HUES64 (cell line): ENCODE results near the gene FAM181B.
A peak's percentile ranks its signal among the peaks of the same experiment; 100 is the strongest.
"Not testable (repeated sequence)": the region's sequence is repeated elsewhere in the genome, so short reads cannot be mapped to it uniquely, and the experiment has no call there.

Experiments
- H3K27ac ChIP-seq: 2 replicates; pipeline ENCODE4 v1.7.0; 2013; ENCODE audit warnings: low read depth, low read length, inconsistent platforms
- H3K27me3 ChIP-seq: 2 replicates; pipeline ENCODE4 v1.6.1; 2013; ENCODE audit warnings: mild to moderate bottlenecking, low read length; ENCODE audit not compliant: insufficient read depth
- H3K36me3 ChIP-seq: 2 replicates; pipeline ENCODE4 v1.6.1; 2013; ENCODE audit warnings: mild to moderate bottlenecking, low read length; ENCODE audit not compliant: insufficient read depth
- H3K4me1 ChIP-seq: 2 replicates; pipeline ENCODE4 v1.6.1; 2013; ENCODE audit warnings: mild to moderate bottlenecking, low read length, moderate library complexity; ENCODE audit not compliant: insufficient read depth
- H3K4me3 ChIP-seq: 2 replicates; pipeline ENCODE4 v1.5.1; 2013; ENCODE audit warnings: mild to moderate bottlenecking, low read length, moderate library complexity
- H3K9ac ChIP-seq: 2 replicates; pipeline ENCODE4 v1.6.1; 2013; ENCODE audit warnings: mild to moderate bottlenecking, low read depth, low read length
- H3K9me3 ChIP-seq: 2 replicates; pipeline ENCODE4 v1.6.1; 2013; ENCODE audit warnings: low read depth, low read length; ENCODE audit not compliant: insufficient read depth
- WGBS: fragments of 150-250, 120-280 bp; methylation state at CpG from one replicate; pipeline ENCODE4 v1.1.7; 2013; ENCODE audit warnings: missing lambda C conversion rate; 5-methylcytosine and 5-hydroxymethylcytosine counted together

Gene FAM181B

DNA sequence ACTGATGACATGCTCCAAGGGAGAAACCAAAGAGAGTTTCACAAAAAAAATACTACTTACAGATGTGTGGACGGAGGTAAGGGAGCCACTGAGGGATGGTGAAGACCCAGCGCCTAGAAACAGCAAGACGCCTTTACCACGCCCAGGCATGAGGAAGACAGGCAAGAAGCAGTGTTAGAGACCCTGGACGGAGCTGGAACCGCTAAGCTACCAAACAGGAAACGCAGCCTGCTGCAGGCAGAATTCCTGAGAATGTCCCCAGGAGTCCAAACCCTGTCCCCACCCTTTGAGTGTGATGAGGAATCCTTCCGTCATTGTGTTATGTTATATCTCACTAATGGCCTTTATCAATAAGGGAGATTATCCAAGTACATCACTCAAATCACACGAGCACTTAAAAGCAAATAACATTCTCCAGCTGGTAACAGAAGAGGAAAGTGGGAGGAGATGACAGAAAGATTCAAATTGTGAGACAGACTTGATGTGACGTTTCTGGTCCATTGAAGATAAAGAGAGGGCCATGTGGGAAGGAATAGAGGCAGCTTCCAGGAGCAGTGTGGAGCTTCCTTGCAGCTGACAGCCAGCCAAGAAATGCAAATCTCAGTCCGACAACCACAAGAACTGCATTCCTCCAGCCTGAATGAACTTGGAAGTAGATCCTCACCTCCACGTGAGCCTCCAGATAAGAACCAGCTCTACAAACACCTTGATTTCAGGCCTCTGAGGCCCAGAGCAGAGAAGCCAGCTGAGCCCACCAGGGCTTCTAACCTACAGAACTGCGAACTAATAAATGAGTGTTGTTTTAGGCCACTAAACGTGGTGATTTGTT lies 19.1 kb downstream of the FAM181B start:
- Histone ChIP-seq H3K4me1 (peaks cover 3% of the 10 kb centered on the region; the same call in 1 of the 2 replicates), H3K27me3 (0 out of 2 replicates have a peak, but pooled peaks cover 3% of the 10 kb centered on the region), H3K36me3 (no peaks in the 10 kb centered on the region), H3K9ac (no peak overlapping the region), H3K9me3 (no peaks in the 10 kb centered on the region), H3K27ac (no peak overlapping the region), H3K4me3 (no peak overlapping the region)
- 78% methylated on average over 12 of the region's 14 CpGs for WGBS

DNA sequence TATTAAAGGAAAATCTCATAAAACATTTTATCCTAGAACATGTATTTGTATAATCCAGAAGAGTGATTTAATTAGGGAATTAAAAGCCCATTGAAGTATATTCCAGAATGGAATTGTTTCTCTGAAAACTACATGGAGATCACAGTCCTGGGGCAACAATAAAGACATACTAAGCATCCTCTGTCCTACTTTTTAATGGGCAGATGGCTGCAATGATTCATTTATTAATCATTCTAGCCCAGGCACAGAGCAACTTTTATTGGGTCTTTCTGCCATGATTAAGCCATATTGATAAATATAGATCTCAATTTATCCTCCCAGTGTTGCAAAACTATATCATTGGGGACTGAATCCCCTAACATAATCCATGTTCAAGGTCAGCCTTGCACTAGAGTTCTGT lies 22.0 kb downstream of the FAM181B start:
- Histone ChIP-seq H3K27me3 (0 out of 2 replicates have a peak, but pooled peaks cover 3% of the 10 kb centered on the region), H3K27ac (no peak overlapping the region), H3K4me3 (no peak overlapping the region), H3K4me1 (no peaks in the 10 kb centered on the region), H3K9ac (no peak overlapping the region), H3K36me3 (no peaks in the 10 kb centered on the region), H3K9me3 (no peaks in the 10 kb centered on the region)

- 88% methylated on average over 5 of the region's 5 CpGs for WGBS
- Histone ChIP-seq H3K36me3 (no peaks in the 10 kb centered on the region), H3K4me1 (no peaks in the 10 kb centered on the region), H3K9me3 (no peaks in the 10 kb centered on the region), H3K27ac (no peak overlapping the region), H3K4me3 (no peak overlapping the region), H3K27me3 (no peaks in the 10 kb centered on the region), H3K9ac (no peak overlapping the region)
These were observed 29.9 kb downstream of the FAM181B start for GRCh38 chr11:82703796-82704195.

GRCh38 chr11:82703226-82703625 lies 30.4 kb downstream of the FAM181B start:
- Histone ChIP-seq H3K4me1 (no peaks in the 10 kb centered on the region), H3K27me3 (no peaks in the 10 kb centered on the region), H3K9ac (no peak overlapping the region), H3K4me3 (no peak overlapping the region), H3K36me3 (no peaks in the 10 kb centered on the region), H3K9me3 (no peaks in the 10 kb centered on the region), H3K27ac (no peak overlapping the region)
- 87% methylated on average over 2 of the region's 2 CpGs for WGBS

DNA sequence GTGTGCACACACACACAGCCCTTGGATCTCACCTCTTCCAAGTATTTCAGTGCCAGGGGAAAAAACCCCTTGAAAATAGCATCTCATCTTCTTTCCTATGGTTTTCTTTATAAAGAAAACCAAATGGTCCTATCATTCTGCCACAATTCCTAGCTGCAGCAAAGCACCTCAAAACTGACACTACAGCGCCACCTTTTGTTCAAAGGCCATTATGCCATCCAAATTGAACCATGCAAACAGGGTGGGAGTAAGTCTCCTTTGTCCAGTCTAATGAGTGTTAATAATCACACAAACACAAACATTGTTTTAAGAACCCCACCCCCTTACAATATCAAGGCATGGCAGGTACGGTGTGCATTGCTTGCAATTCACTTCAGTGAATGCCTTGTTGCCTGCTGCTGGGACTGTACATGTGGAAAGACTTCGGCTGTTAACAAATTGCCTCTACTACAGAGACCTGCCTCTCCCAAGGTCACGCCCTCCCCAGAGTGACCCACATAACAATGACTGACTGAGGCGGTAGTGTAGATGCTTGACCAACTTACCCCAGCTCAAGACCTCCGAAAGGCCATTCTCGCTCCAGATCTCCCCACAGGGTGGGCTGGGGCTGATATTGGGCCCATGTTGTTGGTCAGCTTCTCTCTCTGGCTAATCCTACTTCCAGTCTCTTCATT lies 31.7 kb downstream of the FAM181B start:
- Histone ChIP-seq H3K27ac (no peak overlapping the region), H3K9ac (no peak overlapping the region), H3K4me1 (no peaks in the 10 kb centered on the region), H3K4me3 (no peak overlapping the region), H3K36me3 (no peaks in the 10 kb centered on the region), H3K9me3 (no peaks in the 10 kb centered on the region), H3K27me3 (no peaks in the 10 kb centered on the region)
- 57% methylated on average over 7 of the region's 7 CpGs for WGBS

DNA sequence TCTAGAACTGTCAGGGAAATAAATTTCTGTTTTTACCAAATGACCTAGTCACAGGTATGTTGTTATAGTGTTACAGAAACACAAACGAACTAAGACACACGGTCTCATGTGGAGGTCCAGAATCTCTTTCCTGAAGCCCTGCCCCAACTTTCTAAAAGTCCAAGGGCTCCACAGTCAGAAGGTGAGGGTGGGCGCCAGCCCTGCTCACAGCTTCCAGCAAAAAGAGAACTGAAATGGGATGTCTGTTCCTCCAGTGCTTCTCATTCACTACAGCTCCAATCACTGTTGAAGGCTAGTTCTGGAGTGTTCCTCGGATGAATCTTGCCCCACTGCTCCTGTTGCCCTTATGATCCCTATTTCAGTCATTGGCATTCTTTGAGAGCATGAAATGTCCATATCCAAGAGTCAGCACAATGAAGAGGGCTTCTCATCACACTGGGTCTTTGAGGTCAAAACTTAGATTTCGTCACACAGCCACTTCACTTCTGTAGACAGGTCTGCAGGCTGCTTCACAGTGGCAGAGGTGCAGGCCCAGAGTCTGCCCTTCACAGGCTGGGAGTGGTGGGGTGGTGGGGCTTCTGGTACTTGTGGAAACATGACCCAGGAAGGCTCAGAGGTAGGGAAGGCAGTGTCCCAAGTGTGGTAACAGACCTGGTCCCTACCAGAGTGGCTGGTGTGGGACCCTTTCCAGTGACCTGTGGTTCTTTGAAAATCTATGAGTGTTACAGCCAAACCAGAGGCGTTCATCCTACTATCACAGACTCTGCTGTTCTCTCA lies 34.9 kb downstream of the FAM181B start:
- Histone ChIP-seq H3K36me3 (no peaks in the 10 kb centered on the region), H3K27ac (no peak overlapping the region), H3K4me1 (no peaks in the 10 kb centered on the region), H3K27me3 (no peaks in the 10 kb centered on the region), H3K9ac (no peak overlapping the region), H3K4me3 (no peak overlapping the region), H3K9me3 (no peaks in the 10 kb centered on the region)
- 87% methylated on average over 5 of the region's 6 CpGs for WGBS

- Histone ChIP-seq H3K27ac (no peak overlapping the region), H3K27me3 (no peaks in the 10 kb centered on the region), H3K36me3 (no peaks in the 10 kb centered on the region), H3K4me1 (no peaks in the 10 kb centered on the region), H3K9ac (no peak overlapping the region), H3K4me3 (no peak overlapping the region), H3K9me3 (no peaks in the 10 kb centered on the region)
These were observed 40.7 kb downstream of the FAM181B start for GRCh38 chr11:82692981-82693380.

- not testable (repeated sequence) for H3K4me1 ChIP-seq, H3K36me3 ChIP-seq, H3K27me3 ChIP-seq, H3K9ac ChIP-seq, H3K27ac ChIP-seq, H3K9me3 ChIP-seq
- H3K4me3 ChIP-seq, result peak overlapping the region; percentile 32; the same call in 1 of the 2 replicates
- 98% methylated on average over 20 of the region's 23 CpGs for WGBS
These were observed 44.3 kb downstream of the FAM181B start for GRCh38 chr11:82689347-82689746.

GRCh38 chr11:82686211-82686610 lies 47.5 kb downstream of the FAM181B start:
- WGBS, result no CpG with 5 or more reads among the region's 2 CpGs

GRCh38 chr11:82683029-82683428 lies 50.6 kb downstream of the FAM181B start:
- H3K36me3 ChIP-seq, result no peaks in the 10 kb centered on the region
- 86% methylated on average over 4 of the region's 5 CpGs for WGBS
- H3K4me1 ChIP-seq, result peaks cover 3% of the 10 kb centered on the region; the same call in 1 of the 2 replicates
- H3K27me3 ChIP-seq, result no peaks in the 10 kb centered on the region
- H3K9me3 ChIP-seq, result 0 out of 2 replicates have a peak, but pooled peaks cover 4% of the 10 kb centered on the region
- H3K4me3 ChIP-seq, result no peak overlapping the region
- no peak overlapping the region for H3K27ac ChIP-seq
- H3K9ac ChIP-seq, result no peak overlapping the region

More at GRCh38 chr11:82686211-82686610, 47.5 kb downstream of the FAM181B start:
- Histone ChIP-seq H3K27ac (no peak overlapping the region), H3K36me3 (no peaks in the 10 kb centered on the region), H3K4me3 (no peak overlapping the region), H3K4me1 (peaks cover 3% of the 10 kb centered on the region; the same call in 1 of the 2 replicates), H3K27me3 (no peaks in the 10 kb centered on the region), H3K9me3 (0 out of 2 replicates have a peak, but pooled peaks cover 4% of the 10 kb centered on the region), H3K9ac (no peak overlapping the region)
